HG03280 (cell line): ENCODE data around the gene TTC13.
"Not testable (repeated sequence)": the region's sequence is repeated elsewhere in the genome, so short reads cannot be mapped to it uniquely, and the experiment has no call there.

Source experiments
- ATAC-seq: cut with Tn5 transposase; IDR thresholded peaks from one replicate; pipeline ENCODE4 v1.9.1; 2021; ENCODE audit warnings: mild to moderate bottlenecking, moderate library complexity; ENCODE audit not compliant: unreplicated experiment

TTC13 gene

GRCh38 chr1:230994860-230995259, 16.2 kb upstream of the TTC13 start:
- ATAC-seq: no peak

DNA sequence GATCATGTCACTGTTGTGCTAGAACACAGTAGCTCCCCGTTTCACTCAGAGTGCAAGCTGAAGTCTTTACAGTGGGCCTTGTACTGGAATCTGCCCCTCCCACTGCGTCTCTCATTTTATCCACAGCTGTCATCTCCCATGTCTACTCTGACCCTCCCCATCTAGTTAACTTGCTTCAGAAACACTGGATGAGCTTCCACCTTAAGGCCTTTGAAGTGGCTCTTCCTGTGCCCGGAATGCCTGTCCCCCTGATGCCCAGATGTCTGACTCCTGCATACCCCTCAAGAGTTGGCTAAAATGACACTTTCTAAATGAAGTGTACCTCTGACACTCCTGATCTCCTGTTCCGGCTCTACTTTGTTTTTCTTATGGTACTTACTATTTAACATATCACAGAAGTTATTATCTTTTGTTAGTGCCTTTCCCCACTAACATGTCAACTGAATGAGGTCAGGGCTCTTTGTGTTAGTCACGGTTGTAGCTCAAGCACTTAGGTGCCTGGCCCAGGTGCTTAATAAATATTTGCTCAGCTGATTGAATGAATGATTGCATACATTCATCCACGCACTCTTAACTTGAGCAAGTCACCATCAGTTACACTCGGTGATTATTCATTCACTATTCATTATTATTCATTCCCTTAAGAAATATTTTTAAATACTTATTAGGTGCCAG, 13.6 kb upstream of the TTC13 start:
- no peak for ATAC-seq

DNA sequence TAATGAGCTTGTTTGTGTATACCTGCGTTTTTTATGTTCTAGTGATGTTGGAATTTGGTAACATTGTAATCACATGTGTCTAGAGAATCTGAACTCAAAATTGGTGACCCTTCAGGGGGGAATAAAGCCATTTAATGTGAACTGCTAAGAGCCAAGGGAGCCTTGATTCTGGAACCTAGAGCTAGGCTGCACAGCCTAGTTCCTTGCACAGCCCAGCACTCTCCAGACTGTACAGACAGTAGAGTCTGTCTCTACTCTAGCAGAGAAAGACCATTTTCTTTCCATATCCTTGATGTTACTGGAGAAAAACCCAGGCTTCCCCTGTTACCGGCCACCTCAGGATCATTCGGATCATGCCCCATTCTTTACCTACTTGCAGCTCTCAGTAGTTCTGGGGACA, 8.8 kb upstream of the TTC13 start:
- no peak for ATAC-seq

GRCh38 chr1:230986976-230987375, 8.3 kb upstream of the TTC13 start:
- no peak for ATAC-seq

DNA sequence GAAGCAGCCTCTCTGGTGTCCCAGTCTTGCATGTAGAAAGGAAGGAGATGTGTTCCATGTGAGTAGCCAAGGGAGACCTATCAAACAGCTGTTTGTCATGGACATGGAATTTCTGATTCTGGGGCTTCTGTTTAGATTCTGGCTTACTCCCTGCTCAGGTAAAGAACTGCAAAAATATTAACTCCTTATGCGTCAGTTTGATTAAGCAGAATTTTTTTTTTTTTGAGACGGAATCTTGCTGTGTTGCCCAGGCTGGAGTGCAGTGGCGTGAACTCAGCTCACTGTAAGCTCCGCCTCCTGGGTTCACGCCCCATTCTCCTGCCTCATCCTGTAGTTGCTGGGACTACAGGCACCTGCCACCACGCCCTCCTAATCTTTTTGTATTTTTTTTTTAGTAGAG, 7.0 kb upstream of the TTC13 start:
- no peak for ATAC-seq

GRCh38 chr1:230984622-230985515, 6.2 kb upstream of the TTC13 start:
- not testable (repeated sequence) for ATAC-seq

DNA sequence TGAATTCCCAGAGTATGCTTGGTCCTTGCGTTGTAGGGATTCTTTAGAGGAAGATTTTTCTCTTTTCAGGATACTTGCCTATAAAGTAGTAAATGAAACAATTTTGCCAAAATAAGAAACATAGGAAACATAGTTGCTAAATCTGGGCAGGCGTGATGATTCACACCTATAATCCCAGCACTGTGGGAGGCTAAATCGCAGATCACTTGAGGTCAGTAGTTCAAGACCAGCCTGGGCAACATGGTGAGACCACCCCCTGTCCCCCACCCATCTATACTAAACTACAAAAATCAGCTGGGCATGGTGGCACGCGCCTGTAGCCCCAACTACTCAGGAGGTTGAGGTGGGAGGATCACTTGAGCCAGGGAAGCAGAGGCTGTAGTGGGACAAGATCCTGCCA, 5.2 kb upstream of the TTC13 start:
- no peak for ATAC-seq

DNA sequence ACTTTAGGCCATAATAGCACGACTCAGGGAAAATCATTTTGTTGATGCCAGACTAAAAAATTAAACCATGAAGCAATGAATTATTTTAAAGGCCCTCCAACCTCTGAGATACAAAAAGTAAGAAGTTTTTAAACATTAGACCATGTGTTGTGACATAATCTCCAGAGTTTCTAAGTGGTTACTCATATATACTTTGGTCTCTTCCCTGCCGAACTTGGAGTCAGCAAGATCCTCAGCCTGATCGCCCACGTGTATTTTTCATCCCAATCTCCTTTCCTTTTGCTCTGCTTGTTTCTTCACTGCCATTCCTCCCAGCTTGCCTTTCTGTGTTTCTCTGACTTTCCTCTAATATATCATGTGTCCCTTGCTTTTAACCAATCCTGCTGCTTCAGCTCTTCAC, 4.0 kb upstream of the TTC13 start:
- no peak for ATAC-seq

DNA sequence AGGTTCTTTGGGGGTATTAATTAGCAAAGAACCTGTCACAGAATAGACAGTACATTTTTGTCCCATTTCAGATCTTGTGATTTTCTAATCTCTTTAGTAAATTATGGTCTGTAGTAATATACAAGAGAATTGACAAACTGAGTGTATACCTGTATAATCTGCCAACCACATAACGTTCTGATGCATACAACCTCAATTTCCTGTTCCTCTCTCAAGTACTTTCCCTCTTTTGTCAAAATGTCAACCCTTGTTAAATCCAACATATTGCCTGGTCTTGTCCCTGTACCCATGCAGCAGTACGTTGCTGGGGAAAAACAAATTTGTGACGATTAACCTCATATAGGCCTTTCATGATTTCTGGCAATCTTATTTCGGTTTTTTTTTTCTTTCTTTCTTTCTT, 1.3 kb upstream of the TTC13 start:
- no peak for ATAC-seq

GRCh38 chr1:230979389-230979716, 692 bp upstream of the TTC13 start:
- ATAC-seq: no peak

GRCh38 chr1:230977761-230978490, 735 bp downstream of the TTC13 start:
- peak; percentile 9 for ATAC-seq

DNA sequence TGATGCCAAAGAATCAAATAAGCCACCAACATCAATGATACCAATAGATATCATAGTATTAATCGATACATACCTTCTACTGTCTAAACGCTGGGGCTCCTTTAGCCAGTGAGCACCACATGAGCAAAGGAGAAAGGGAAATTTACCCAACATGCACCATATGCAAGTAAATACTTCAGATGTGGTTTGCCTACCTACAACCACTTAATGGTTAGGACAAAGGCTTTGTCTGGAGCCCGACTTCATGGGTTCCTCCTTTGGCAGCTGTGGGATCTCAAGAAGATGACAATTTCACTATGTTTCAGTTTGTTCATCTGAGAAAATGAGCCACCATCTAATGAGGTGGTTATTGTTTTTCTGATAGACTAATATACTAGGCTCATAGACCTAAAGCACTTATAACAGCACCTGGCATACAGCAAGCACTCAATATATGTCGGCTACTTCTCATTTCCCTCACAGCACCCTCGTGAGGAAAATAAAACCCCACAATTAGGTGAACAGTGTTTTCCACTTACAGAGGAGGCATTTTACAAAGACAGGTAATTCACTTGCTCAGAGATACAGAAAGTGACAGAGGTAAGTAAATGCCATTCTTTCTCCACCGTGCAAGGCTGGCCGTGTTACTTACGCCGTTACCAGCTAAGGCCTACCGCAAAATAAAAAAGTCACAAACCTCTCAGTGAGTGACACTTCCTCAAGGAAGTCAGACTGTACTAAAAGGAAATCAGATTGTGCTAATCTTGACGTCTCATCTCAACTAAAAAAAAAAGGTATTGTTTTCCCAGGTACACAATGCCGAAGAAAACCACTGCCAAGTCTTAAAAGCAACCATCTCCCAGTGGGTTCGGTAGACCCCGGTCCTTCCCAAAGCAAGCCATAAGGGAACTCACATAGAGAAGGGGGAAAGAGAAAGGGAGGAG, 1.6 kb downstream of the TTC13 start:
- no peak for ATAC-seq

DNA sequence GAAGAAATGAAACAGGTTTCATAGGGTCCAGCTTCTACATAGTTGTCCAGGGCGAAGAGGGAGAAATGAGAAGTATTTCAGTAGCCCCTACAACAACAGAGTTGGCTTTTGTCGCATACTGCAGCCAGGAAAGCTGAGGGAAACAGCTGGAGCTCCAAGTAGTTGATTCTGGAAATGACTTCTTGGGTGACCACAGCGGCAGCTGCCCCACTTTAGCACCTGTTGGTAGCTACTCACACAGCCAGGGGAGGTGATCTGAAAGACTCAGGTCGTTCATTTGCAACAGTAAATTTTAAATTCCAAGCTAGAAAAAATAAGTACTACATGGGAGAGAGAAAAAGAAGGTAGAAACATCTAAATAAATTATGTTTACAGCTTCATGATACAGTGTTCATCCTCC, 2.3 kb downstream of the TTC13 start:
- ATAC-seq: no peak

GRCh38 chr1:230975636-230976035, 3.0 kb downstream of the TTC13 start:
- no peak for ATAC-seq

GRCh38 chr1:230972855-230973271, 5.8 kb downstream of the TTC13 start:
- peak; percentile 77 for ATAC-seq

- no peak for ATAC-seq
Measured at GRCh38 chr1:230971771-230972170, 6.9 kb downstream of the TTC13 start.

GRCh38 chr1:230970432-230970831, 8.2 kb downstream of the TTC13 start:
- ATAC-seq: no peak

- no peak for ATAC-seq
Measured at GRCh38 chr1:230966358-230966873, 12.2 kb downstream of the TTC13 start.

DNA sequence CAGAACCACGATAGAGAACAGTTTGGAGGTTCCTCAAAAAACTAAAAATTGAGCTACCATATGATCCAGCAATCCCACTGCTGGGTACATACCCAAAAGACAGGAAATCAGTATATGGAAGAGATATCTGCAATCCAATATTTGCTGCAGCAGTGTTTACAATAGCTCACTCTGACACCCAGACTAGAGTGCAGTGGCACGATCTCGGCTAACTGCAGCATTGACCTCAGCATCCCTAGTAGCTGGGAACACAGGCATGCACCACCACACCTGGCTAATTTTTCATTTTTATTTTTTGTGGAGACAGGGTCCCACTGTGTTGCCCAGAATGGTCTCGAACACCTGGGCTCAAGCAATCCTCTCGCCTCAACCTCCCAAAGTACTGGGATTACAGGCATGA, 13.1 kb downstream of the TTC13 start:
- ATAC-seq: no peak

- no peak for ATAC-seq
Measured at GRCh38 chr1:230964896-230965295, 13.8 kb downstream of the TTC13 start.
